ENCODE results near the gene TMEM95. TPM values are rescaled to one million over a fixed set of nuclear protein-coding genes. Genes with fewer than 3 reads are reported as not detected.

TMEM95 gene
- total RNA-seq, 2 experiments from 2014 or later, result not detected

Other genes starting within 250 kb of the TMEM95 start
- gene ASGR2, start 240.3 kb upstream of the TMEM95 start, total RNA-seq, result not detected
- 1 to 10 TPM in 1 of 2 experiments, under 1 TPM in 1; 0.76 to 1.2 TPM for gene ASGR1, start 175.8 kb upstream of the TMEM95 start, total RNA-seq
- gene DLG4, start 135.3 kb upstream of the TMEM95 start, total RNA-seq, result 1 to 10 TPM; 7.9 to 8.4 TPM
- gene ACADVL, start 135.2 kb upstream of the TMEM95 start, total RNA-seq, result 100 to 1,000 TPM; 332 to 340 TPM
- 10 to 100 TPM; 44.7 to 48.2 TPM for gene DVL2, start 120.6 kb upstream of the TMEM95 start, total RNA-seq
- 10 to 100 TPM; 24.0 to 28.7 TPM for gene PHF23, start 115.7 kb upstream of the TMEM95 start, total RNA-seq
- gene GABARAP, start 112.7 kb upstream of the TMEM95 start, total RNA-seq, result 100 to 1,000 TPM; 188 to 199 TPM
- 100 to 1,000 TPM; 155 to 164 TPM for gene CTDNEP1, start 103.4 kb upstream of the TMEM95 start, total RNA-seq
- gene ELP5, start 102.9 kb upstream of the TMEM95 start, total RNA-seq, result 10 to 100 TPM; 49.6 to 52.4 TPM
- gene CLDN7, start 92.7 kb upstream of the TMEM95 start, total RNA-seq, result 1 to 10 TPM; 1.5 to 1.6 TPM
- under 1 TPM; 0.15 to 0.19 TPM for gene SLC2A4, start 73.4 kb upstream of the TMEM95 start, total RNA-seq
- under 1 TPM; 0.70 to 0.83 TPM for gene YBX2, start 60.5 kb upstream of the TMEM95 start, total RNA-seq
- 100 to 1,000 TPM; 774 to 776 TPM for gene EIF5A, start 47.5 kb upstream of the TMEM95 start, total RNA-seq
- gene GPS2, start 39.8 kb upstream of the TMEM95 start, total RNA-seq, result 10 to 100 TPM; 34.9 to 38.7 TPM
- 10 to 100 TPM; 26.9 to 29.3 TPM for gene NEURL4, start 25.8 kb upstream of the TMEM95 start, total RNA-seq
- gene ACAP1, start 18.6 kb upstream of the TMEM95 start, total RNA-seq, result 100 to 1,000 TPM; 391 to 405 TPM
- gene KCTD11, start 3.0 kb upstream of the TMEM95 start, total RNA-seq, result 1 to 10 TPM; 2.6 to 2.8 TPM
- gene TNK1, start 25.9 kb downstream of the TMEM95 start, total RNA-seq, result 1 to 10 TPM; 3.7 to 4.4 TPM
- gene PLSCR3, start 39.4 kb downstream of the TMEM95 start, total RNA-seq, result 10 to 100 TPM; 78.2 to 87.0 TPM
- gene TMEM256, start 48.9 kb downstream of the TMEM95 start, total RNA-seq, result 10 to 100 TPM; 87.0 to 88.5 TPM
- gene NLGN2, start 52.7 kb downstream of the TMEM95 start, total RNA-seq, result 1 to 10 TPM; 9.0 to 9.9 TPM
- gene SPEM1, start 65.2 kb downstream of the TMEM95 start, total RNA-seq, result not detected
- gene SPEM2, start 70.5 kb downstream of the TMEM95 start, total RNA-seq, result not detected
- gene SPEM3, start 73.7 kb downstream of the TMEM95 start, total RNA-seq, result not detected
- gene TMEM102, start 80.3 kb downstream of the TMEM95 start, total RNA-seq, result 10 to 100 TPM; 11.4 to 11.6 TPM
- 1 to 10 TPM; 1.0 to 2.1 TPM for gene FGF11, start 84.4 kb downstream of the TMEM95 start, total RNA-seq
- gene CHRNB1, start 89.9 kb downstream of the TMEM95 start, total RNA-seq, result 1 to 10 TPM; 7.7 to 8.5 TPM
- gene ZBTB4, start 124.5 kb downstream of the TMEM95 start, total RNA-seq, result 10 to 100 TPM; 16.5 to 16.7 TPM
- not detected for gene SLC35G6, start 126.3 kb downstream of the TMEM95 start, total RNA-seq
- gene POLR2A, start 129.2 kb downstream of the TMEM95 start, total RNA-seq, result 100 to 1,000 TPM; 180 to 187 TPM
- gene TNFSF12, start 193.9 kb downstream of the TMEM95 start, total RNA-seq, result 10 to 100 TPM; 19.7 to 22.4 TPM
- gene TNFSF13, start 203.6 kb downstream of the TMEM95 start, total RNA-seq, result under 1 TPM; 0.71 to 0.94 TPM
- 10 to 100 TPM; 50.8 to 53.2 TPM for gene SENP3, start 206.8 kb downstream of the TMEM95 start, total RNA-seq
- 10 to 100 TPM; 31.5 to 34.1 TPM for gene CD68, start 224.5 kb downstream of the TMEM95 start, total RNA-seq
- 10 to 100 TPM; 52.6 to 52.9 TPM for gene MPDU1, start 228.7 kb downstream of the TMEM95 start, total RNA-seq
- gene SOX15, start 234.9 kb downstream of the TMEM95 start, total RNA-seq, result under 1 TPM in 1 of 2 experiments, not detected in 1; 0.29 TPM